ENCODE results near the gene NSDHL. TPM values are rescaled to one million over a fixed set of nuclear protein-coding genes. Genes with fewer than 3 reads are reported as not detected.
A peak's percentile ranks its signal among the peaks of the same experiment; 100 is the strongest.
"Not testable (repeated sequence)": the region's sequence is repeated elsewhere in the genome, so short reads cannot be mapped to it uniquely, and the experiment has no call there.

The NSDHL gene
- total and polyA plus RNA-seq, 5 donors from 2014 or later = 8.4 to 27.4 (median 16.6) TPM

GRCh38 chrX:152824841-152825374 is 6.0 kb upstream of the NSDHL start:
- Mint-ChIP-seq H3K4me1 (peaks cover 0 to 4% (median under 1%) of the 10 kb centered on the region in 4 donors), H3K9me3 (no peaks in the 10 kb centered on the region), H3K4me3 (no peak overlapping the region), H3K27ac (no peak overlapping the region), H3K36me3 (no peaks in the 10 kb centered on the region), H3K27me3 (peaks cover 4% of the 10 kb centered on the region)
- no peaks in the 10 kb centered on the region for H3K9me3 ChIP-seq (ENCODE audit: control insufficient read depth in 2 of 2, low read length in 2 of 2)
- peaks cover under 1% of the 10 kb centered on the region for H3K4me1 ChIP-seq (ENCODE audit: control insufficient read depth, insufficient read depth, low read length, poor library complexity, severe bottlenecking)
- ATAC-seq (ENCODE audit: low read depth in 2 of 2) (no peak), DNase-seq (no peak)
- H3K4me3 ChIP-seq (ENCODE audit: low read depth, low read length) = no peak overlapping the region
- no peak overlapping the region for H3K27ac ChIP-seq (ENCODE audit: insufficient read depth, low read length, poor library complexity, severe bottlenecking)
- H3K36me3 ChIP-seq (ENCODE audit: control insufficient read depth, insufficient read depth, low read length) = no peaks in the 10 kb centered on the region
- no peaks in the 10 kb centered on the region for H3K27me3 ChIP-seq (ENCODE audit: control insufficient read depth, insufficient read depth, low read length)

- no peaks in the 10 kb centered on the region for H3K9me3 ChIP-seq (ENCODE audit: control insufficient read depth in 2 of 2, low read length in 2 of 2)
- H3K9me3 Mint-ChIP-seq = peaks cover 0 to 2% (median 0%) of the 10 kb centered on the region in 7 donors
- no peaks in the 10 kb centered on the region for H3K36me3 ChIP-seq (ENCODE audit: control insufficient read depth, insufficient read depth, low read length)
- no peaks in the 10 kb centered on the region for H3K27me3 Mint-ChIP-seq
- ATAC-seq (ENCODE audit: low read depth in 2 of 2) (no peak), DNase-seq (no peak)
- peak overlapping the region in 2 of 3 donors; percentile 94 to 97 for H3K27ac Mint-ChIP-seq
- H3K27me3 ChIP-seq (ENCODE audit: control insufficient read depth, insufficient read depth, low read length) = no peaks in the 10 kb centered on the region
- H3K27ac ChIP-seq (ENCODE audit: insufficient read depth, low read length, poor library complexity, severe bottlenecking) = peak overlapping the region; percentile 47
- H3K4me3 ChIP-seq (ENCODE audit: low read depth, low read length) = peak overlapping the region; percentile 78
- peaks cover 19% of the 10 kb centered on the region for H3K4me1 ChIP-seq (ENCODE audit: control insufficient read depth, insufficient read depth, low read length, poor library complexity, severe bottlenecking)
- peak overlapping the region; percentile 92 to 96 (median 94) for H3K4me3 Mint-ChIP-seq
- peaks cover 0 to 39% (median 10%) of the 10 kb centered on the region in 4 donors for H3K4me1 Mint-ChIP-seq
- H3K36me3 Mint-ChIP-seq = peaks cover 4% of the 10 kb centered on the region
These were observed 528 bp downstream of the NSDHL start for GRCh38 chrX:152831391-152831790.

GRCh38 chrX:152832520-152832919 is 1.7 kb downstream of the NSDHL start:
- Histone ChIP-seq H3K4me1 (ENCODE audit: control insufficient read depth, insufficient read depth, low read length, poor library complexity, severe bottlenecking) (peaks cover 19% of the 10 kb centered on the region), H3K36me3 (ENCODE audit: control insufficient read depth, insufficient read depth, low read length) (no peaks in the 10 kb centered on the region), H3K9me3 (ENCODE audit: control insufficient read depth in 2 of 2, low read length in 2 of 2) (no peaks in the 10 kb centered on the region), H3K27ac (ENCODE audit: insufficient read depth, low read length, poor library complexity, severe bottlenecking) (no peak overlapping the region), H3K27me3 (ENCODE audit: control insufficient read depth, insufficient read depth, low read length) (no peaks in the 10 kb centered on the region), H3K4me3 (ENCODE audit: low read depth, low read length) (no peak overlapping the region)
- peaks cover 0 to 2% (median 0%) of the 10 kb centered on the region in 7 donors for H3K9me3 Mint-ChIP-seq
- H3K4me1 Mint-ChIP-seq = peaks cover 0 to 39% (median 10%) of the 10 kb centered on the region in 4 donors
- peak overlapping the region in 1 of 3 donors; percentile 9 for H3K27ac Mint-ChIP-seq
- ATAC-seq (ENCODE audit: low read depth in 2 of 2) (no peak), DNase-seq (no peak)
- H3K4me3 Mint-ChIP-seq = peak overlapping the region; percentile 5 to 50 (median 49)
- peaks cover 4% of the 10 kb centered on the region for H3K36me3 Mint-ChIP-seq
- no peaks in the 10 kb centered on the region for H3K27me3 Mint-ChIP-seq

GRCh38 chrX:152833378-152833777 is 2.5 kb downstream of the NSDHL start:
- H3K9me3 Mint-ChIP-seq = peaks cover 0 to 2% (median 0%) of the 10 kb centered on the region in 7 donors
- H3K27ac ChIP-seq (ENCODE audit: insufficient read depth, low read length, poor library complexity, severe bottlenecking) = no peak overlapping the region
- no peaks in the 10 kb centered on the region for H3K36me3 ChIP-seq (ENCODE audit: control insufficient read depth, insufficient read depth, low read length)
- no peaks in the 10 kb centered on the region for H3K27me3 Mint-ChIP-seq
- H3K36me3 Mint-ChIP-seq = peaks cover 4% of the 10 kb centered on the region
- peaks cover 19% of the 10 kb centered on the region for H3K4me1 ChIP-seq (ENCODE audit: control insufficient read depth, insufficient read depth, low read length, poor library complexity, severe bottlenecking)
- H3K4me3 Mint-ChIP-seq = peak overlapping the region in 2 of 4 donors; percentile 52 to 61
- ATAC-seq (ENCODE audit: low read depth in 2 of 2) (no peak), DNase-seq (no peak)
- H3K27me3 ChIP-seq (ENCODE audit: control insufficient read depth, insufficient read depth, low read length) = no peaks in the 10 kb centered on the region
- H3K4me3 ChIP-seq (ENCODE audit: low read depth, low read length) = no peak overlapping the region
- no peak overlapping the region for H3K27ac Mint-ChIP-seq
- no peaks in the 10 kb centered on the region for H3K9me3 ChIP-seq (ENCODE audit: control insufficient read depth in 2 of 2, low read length in 2 of 2)
- peaks cover 0 to 39% (median 12%) of the 10 kb centered on the region in 4 donors for H3K4me1 Mint-ChIP-seq

GRCh38 chrX:152835470-152835869 is 4.6 kb downstream of the NSDHL start:
- peaks cover 0 to 31% (median 11%) of the 10 kb centered on the region in 4 donors for H3K4me1 Mint-ChIP-seq
- DNase-seq = not testable (repeated sequence)

GRCh38 chrX:152842772-152843338 is 12.0 kb downstream of the NSDHL start:
- Mint-ChIP-seq H3K9me3 (peaks cover 0 to 2% (median 0%) of the 10 kb centered on the region in 7 donors), H3K27me3 (no peaks in the 10 kb centered on the region), H3K36me3 (peaks cover 3% of the 10 kb centered on the region), H3K4me3 (no peak overlapping the region), H3K27ac (no peak overlapping the region), H3K4me1 (peaks cover 0 to 11% (median 0%) of the 10 kb centered on the region in 4 donors)
- Histone ChIP-seq H3K27ac (ENCODE audit: insufficient read depth, low read length, poor library complexity, severe bottlenecking) (no peak overlapping the region), H3K9me3 (ENCODE audit: control insufficient read depth in 2 of 2, low read length in 2 of 2) (no peaks in the 10 kb centered on the region), H3K4me3 (ENCODE audit: low read depth, low read length) (no peak overlapping the region), H3K4me1 (ENCODE audit: control insufficient read depth, insufficient read depth, low read length, poor library complexity, severe bottlenecking) (no peaks in the 10 kb centered on the region), H3K36me3 (ENCODE audit: control insufficient read depth, insufficient read depth, low read length) (peaks cover 5% of the 10 kb centered on the region), H3K27me3 (ENCODE audit: control insufficient read depth, insufficient read depth, low read length) (no peaks in the 10 kb centered on the region)
- no peak for ATAC-seq (ENCODE audit: low read depth in 2 of 2)
- no peak for DNase-seq

More at GRCh38 chrX:152835470-152835869, 4.6 kb downstream of the NSDHL start:
- not testable (repeated sequence) for H3K9me3 ChIP-seq (ENCODE audit: control insufficient read depth in 2 of 2, low read length in 2 of 2); H3K27ac ChIP-seq (ENCODE audit: insufficient read depth, low read length, poor library complexity, severe bottlenecking); H3K27me3 Mint-ChIP-seq; H3K27ac Mint-ChIP-seq; H3K36me3 ChIP-seq (ENCODE audit: control insufficient read depth, insufficient read depth, low read length); ATAC-seq (ENCODE audit: low read depth in 2 of 2); H3K4me3 ChIP-seq (ENCODE audit: low read depth, low read length); H3K9me3 Mint-ChIP-seq; H3K27me3 ChIP-seq (ENCODE audit: control insufficient read depth, insufficient read depth, low read length); H3K36me3 Mint-ChIP-seq
- H3K4me1 ChIP-seq (ENCODE audit: control insufficient read depth, insufficient read depth, low read length, poor library complexity, severe bottlenecking) = peaks cover 13% of the 10 kb centered on the region
- peak overlapping the region in 1 of 4 donors; percentile 61 for H3K4me3 Mint-ChIP-seq

- Histone ChIP-seq H3K9me3 (ENCODE audit: control insufficient read depth in 2 of 2, low read length in 2 of 2) (no peaks in the 10 kb centered on the region), H3K4me1 (ENCODE audit: control insufficient read depth, insufficient read depth, low read length, poor library complexity, severe bottlenecking) (no peaks in the 10 kb centered on the region), H3K27me3 (ENCODE audit: control insufficient read depth, insufficient read depth, low read length) (no peaks in the 10 kb centered on the region), H3K4me3 (ENCODE audit: low read depth, low read length) (no peak overlapping the region), H3K27ac (ENCODE audit: insufficient read depth, low read length, poor library complexity, severe bottlenecking) (no peak overlapping the region), H3K36me3 (ENCODE audit: control insufficient read depth, insufficient read depth, low read length) (peaks cover 5% of the 10 kb centered on the region)
- ATAC-seq (ENCODE audit: low read depth in 2 of 2) (no peak), DNase-seq (no peak)
- H3K27ac Mint-ChIP-seq = no peak overlapping the region
- peaks cover 0 to 2% (median 0%) of the 10 kb centered on the region in 7 donors for H3K9me3 Mint-ChIP-seq
- H3K36me3 Mint-ChIP-seq = peaks cover 3% of the 10 kb centered on the region
- no peaks in the 10 kb centered on the region for H3K27me3 Mint-ChIP-seq
- peaks cover 0 to 8% (median 0%) of the 10 kb centered on the region in 4 donors for H3K4me1 Mint-ChIP-seq
- H3K4me3 Mint-ChIP-seq = no peak overlapping the region
These were observed 13.0 kb downstream of the NSDHL start for GRCh38 chrX:152843852-152844251.

- Histone ChIP-seq H3K27me3 (ENCODE audit: control insufficient read depth, insufficient read depth, low read length) (no peaks in the 10 kb centered on the region), H3K4me3 (ENCODE audit: low read depth, low read length) (no peak overlapping the region), H3K9me3 (ENCODE audit: control insufficient read depth in 2 of 2, low read length in 2 of 2) (no peaks in the 10 kb centered on the region), H3K4me1 (ENCODE audit: control insufficient read depth, insufficient read depth, low read length, poor library complexity, severe bottlenecking) (no peaks in the 10 kb centered on the region), H3K27ac (ENCODE audit: insufficient read depth, low read length, poor library complexity, severe bottlenecking) (no peak overlapping the region), H3K36me3 (ENCODE audit: control insufficient read depth, insufficient read depth, low read length) (peaks cover 5% of the 10 kb centered on the region)
- peaks cover 0 to 2% (median 0%) of the 10 kb centered on the region in 7 donors for H3K9me3 Mint-ChIP-seq
- ATAC-seq (ENCODE audit: low read depth in 2 of 2) = no peak
- H3K36me3 Mint-ChIP-seq = peaks cover 3% of the 10 kb centered on the region
- H3K4me1 Mint-ChIP-seq = peaks cover 0 to 4% (median 0%) of the 10 kb centered on the region in 4 donors
- H3K27ac Mint-ChIP-seq = no peak overlapping the region
- no peaks in the 10 kb centered on the region for H3K27me3 Mint-ChIP-seq
- no peak for DNase-seq
- H3K4me3 Mint-ChIP-seq = no peak overlapping the region
These were observed 13.4 kb downstream of the NSDHL start for GRCh38 chrX:152844256-152844655.
